HCT116 (cell line): ENCODE data around the gene LPXN. TPM values are rescaled to one million over a fixed set of nuclear protein-coding genes. Genes with fewer than 3 reads are reported as not detected.

Experiments used
- ATAC-seq: fragments of 200-7000 bp; cut with Tn5 transposase; 2 replicates; pipeline ENCODE4 v1.9.1; 2020; ENCODE audit warnings: mild to moderate bottlenecking, moderate library complexity
- BruUV-seq: library from RNA; stranded (reverse); fragments of 400-500 nt; replicated peaks from 2 replicates; lab custom pipeline; 2021; lab: Mats Ljungman, UMichigan
- CTCF ChIA-PET: fragments of 300-600 bp; sonication (Branson Sonifier 250); formaldehyde crosslinking; loops from one replicate; lab custom pipeline; 2021; ENCODE audit warnings: antibody characterized with exemption; lab: Charles Lee
- POLR2A ChIA-PET: fragments of 300-600, 350-600 bp; sonication (Branson Sonifier 250); formaldehyde crosslinking; loops from one replicate; lab custom pipeline; 2021; ENCODE audit warnings: antibody characterized with exemption; lab: Charles Lee
- RAD21 ChIA-PET, 2 experiments: fragments of 300-600 bp; sonication (Branson Sonifier 250); formaldehyde crosslinking; loops; one replicate each; lab custom pipeline; 2023; ENCODE audit warnings: low total read pairs in 2 of 2; ENCODE audit not compliant: uncharacterized antibody in 2 of 2, unreplicated experiment in 2 of 2, low non-redundant PET in 1 of 2; lab: Charles Lee
- DNase-seq: peaks from one replicate; pipeline ENCODE4 v3.0.0-alpha.2; 2010; ENCODE audit warnings: low read depth, low spot score
- H2AFZ ChIP-seq: fragments of 200-600 bp; shearing (Covaris generic), sonication (generic); 2 replicates; pipeline ENCODE4 v1.6.1; 2017; ENCODE audit warnings: low read depth, mixed run types, mixed read lengths, antibody characterized with exemption, low read length; ENCODE audit not compliant: poor library complexity, severe bottlenecking
- H3K27ac ChIP-seq: 2 replicates; pipeline ENCODE4 v1.5.1; 2012; ENCODE audit warnings: low read depth, low read length
- H3K27me3 ChIP-seq: fragments of 200-600 bp; sonication (generic); 2 replicates; pipeline ENCODE4 v1.6.1; 2016; ENCODE audit warnings: mixed run types, low read length, mixed read lengths; ENCODE audit not compliant: insufficient read depth
- H3K36me3 ChIP-seq, 2 experiments: fragments of 200-500 bp in 1 of 2; fragments of 200-600 bp in 1 of 2; sonication (Bioruptor generic) in 1 of 2; sonication (generic) in 1 of 2; 2 replicates each; pipeline versions ENCODE4 v1.5.1 to v1.6.1; 2014 to 2016; ENCODE audit warnings: low read length in 2 of 2, inconsistent platforms in 1 of 2, mixed read lengths in 1 of 2, mixed run types in 1 of 2; ENCODE audit not compliant: insufficient read depth in 2 of 2, control insufficient read depth in 1 of 2
- H3K4me1 ChIP-seq, 2 experiments: fragments of 200-600 bp in 1 of 2; sonication (generic) in 1 of 2; 2 replicates each; pipeline versions ENCODE4 v1.5.1 to v1.6.1; 2012 to 2017; ENCODE audit warnings: low read length in 2 of 2, inconsistent platforms in 1 of 2, mild to moderate bottlenecking in 1 of 2, mixed read lengths in 1 of 2, mixed run types in 1 of 2, moderate library complexity in 1 of 2; ENCODE audit not compliant: insufficient read depth in 2 of 2, control insufficient read depth in 1 of 2
- H3K4me2 ChIP-seq: fragments of 200-600 bp; sonication (generic); 2 replicates; pipeline ENCODE4 v1.6.1; 2017; ENCODE audit warnings: mixed run types, low read length, mixed read lengths
- H3K4me3 ChIP-seq, 2 experiments: fragments of 200-600 bp in 1 of 2; sonication (generic) in 1 of 2; replicated peaks in 1 of 2; 2 replicates each; pipeline ENCODE4 v1.5.1; 2011 to 2016; ENCODE audit warnings: low read length in 2 of 2, control low read depth in 1 of 2, low read depth in 1 of 2, mild to moderate bottlenecking in 1 of 2, mixed read lengths in 1 of 2, mixed run types in 1 of 2
- H3K79me2 ChIP-seq: fragments of 200-600 bp; sonication (generic); 2 replicates; pipeline ENCODE4 v1.6.1; 2017; ENCODE audit warnings: mild to moderate bottlenecking, mixed run types, low read length, moderate library complexity, mixed read lengths; ENCODE audit not compliant: insufficient read depth
- H3K9ac ChIP-seq: fragments of 200-600 bp; sonication (generic); 2 replicates; pipeline ENCODE4 v1.6.1; 2016; ENCODE audit warnings: low read length, mixed read lengths
- H3K9me2 ChIP-seq: fragments of 200-600 bp; sonication (generic), shearing (Covaris generic); 2 replicates; pipeline ENCODE4 v1.6.1; 2017; ENCODE audit warnings: mixed run types, mild to moderate bottlenecking, moderate library complexity; ENCODE audit not compliant: insufficient read depth
- H3K9me3 ChIP-seq, 2 experiments: fragments of 200-500 bp in 1 of 2; fragments of 200-600 bp in 1 of 2; sonication (Bioruptor generic) in 1 of 2; sonication (generic) in 1 of 2; 2 replicates each; pipeline ENCODE4 v1.6.1; 2014 to 2017; ENCODE audit warnings: low read length in 2 of 2, mixed read lengths in 2 of 2, inconsistent platforms in 1 of 2, low read depth in 1 of 2, mild to moderate bottlenecking in 1 of 2, mixed run types in 1 of 2, moderate library complexity in 1 of 2; ENCODE audit not compliant: control insufficient read depth in 1 of 2, insufficient read depth in 1 of 2
- H4K20me1 ChIP-seq: fragments of 200-600 bp; sonication (generic), shearing (Covaris generic); 2 replicates; pipeline ENCODE4 v1.6.1; 2017; ENCODE audit warnings: mixed run types, mild to moderate bottlenecking, moderate library complexity; ENCODE audit not compliant: insufficient read depth
- CBX3 ChIP-seq: IDR thresholded peaks from 2 replicates; pipeline ENCODE4 v1.6.1; 2012; ENCODE audit warnings: low read depth
- CEBPB ChIP-seq: IDR thresholded peaks from 2 replicates; pipeline ENCODE4 v1.6.1; 2012; ENCODE audit warnings: low read depth
- EGR1 ChIP-seq: IDR thresholded peaks from 2 replicates; pipeline ENCODE4 v1.6.1; 2012; ENCODE audit warnings: low read depth
- ELF1 ChIP-seq: IDR thresholded peaks from 2 replicates; pipeline ENCODE4 v1.6.1; 2012; ENCODE audit warnings: low read depth, borderline replicate concordance
- EZH2phosphoT487 ChIP-seq: fragments of 200-600 bp; IDR thresholded peaks from 2 replicates; pipeline ENCODE4 v1.6.1; 2018; ENCODE audit warnings: antibody characterized with exemption, borderline replicate concordance
- POLR2A ChIP-seq: IDR thresholded peaks from 2 replicates; pipeline ENCODE4 v1.7.0; 2011; ENCODE audit warnings: borderline replicate concordance; ENCODE audit not compliant: insufficient read depth, insufficient read length; ENCODE audit errors: extremely low read depth
- RAD21 ChIP-seq: IDR thresholded peaks from 2 replicates; pipeline ENCODE4 v1.6.1; 2012; ENCODE audit warnings: low read depth, mild to moderate bottlenecking
- TCF7L2 ChIP-seq: IDR thresholded peaks from 2 replicates; pipeline ENCODE4 v1.7.0; 2011; ENCODE audit warnings: borderline replicate concordance, inconsistent platforms; ENCODE audit not compliant: insufficient read depth, insufficient read length; ENCODE audit errors: extremely low read depth
- ZFX ChIP-seq: fragments of 450-650 bp; IDR thresholded peaks from 2 replicates; pipeline ENCODE4 v1.6.1; 2017
- intact Hi-C: fragments of 100-400 bp; cut with micrococcal nuclease; formaldehyde crosslinking; loops from 2 replicates; pipeline ENCODE4 v1.10.0; 2022
- total RNA-seq: library from RNA; stranded (reverse); gene quantifications from one replicate; pipeline ENCODE4 v1.2.1, GENCODE V29; 2021; ENCODE audit not compliant: unreplicated experiment
- TF ChIP-seq, protein P1 (sequence below): IDR thresholded peaks from 2 replicates; pipeline ENCODE4 v1.6.1; 2011; ENCODE audit warnings: mild to moderate bottlenecking, low read length, moderate library complexity; ENCODE audit not compliant: insufficient replicate concordance; ENCODE audit errors: extremely low read depth
- TF ChIP-seq, protein P2 (sequence below): IDR thresholded peaks from 2 replicates; pipeline ENCODE4 v1.6.1; 2012
- TF ChIP-seq, protein P3 (sequence below): IDR thresholded peaks from 2 replicates; pipeline ENCODE4 v1.6.1; 2012

The LPXN gene
- total RNA-seq, 1 experiment from 2014 or later = 3.6 TPM

DNA sequence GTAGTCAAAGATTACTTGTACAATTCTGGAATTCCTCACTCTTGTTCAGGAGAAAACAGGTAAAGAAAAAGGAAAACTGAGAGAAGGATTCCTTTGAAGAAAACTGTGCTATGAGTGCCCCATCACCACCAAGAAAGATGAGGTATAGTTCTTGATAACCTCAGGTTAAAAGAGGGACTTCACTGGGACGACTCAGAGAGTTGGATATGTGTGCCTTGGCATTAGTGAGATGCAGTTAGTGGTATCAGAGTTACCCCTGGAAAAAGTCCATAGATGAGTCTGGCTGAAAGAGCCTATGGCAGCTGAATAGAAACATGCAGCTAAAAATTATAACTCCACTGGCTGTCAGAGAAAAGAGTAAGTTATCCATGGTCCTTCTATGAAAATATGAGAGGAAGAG lies 28.8 kb downstream of the LPXN start:
- DNase-seq (no peak), ATAC-seq (no peak)
- H3K4me3 ChIP-seq = no peak overlapping the region
- CTCF ChIA-PET = no interaction called here
- H3K9me3 ChIP-seq = no peaks in the 10 kb centered on the region
- no TSS peak for BruUV-seq
- H3K27me3 ChIP-seq = no peaks in the 10 kb centered on the region
- H3K27ac ChIP-seq = no peak overlapping the region
- POLR2A ChIA-PET = no interaction called here
- H3K9me2 ChIP-seq = no peaks in the 10 kb centered on the region
- no peak overlapping the region for H2AFZ ChIP-seq
- RAD21 ChIA-PET = no interaction called here
- TF ChIP-seq, protein P1, sequence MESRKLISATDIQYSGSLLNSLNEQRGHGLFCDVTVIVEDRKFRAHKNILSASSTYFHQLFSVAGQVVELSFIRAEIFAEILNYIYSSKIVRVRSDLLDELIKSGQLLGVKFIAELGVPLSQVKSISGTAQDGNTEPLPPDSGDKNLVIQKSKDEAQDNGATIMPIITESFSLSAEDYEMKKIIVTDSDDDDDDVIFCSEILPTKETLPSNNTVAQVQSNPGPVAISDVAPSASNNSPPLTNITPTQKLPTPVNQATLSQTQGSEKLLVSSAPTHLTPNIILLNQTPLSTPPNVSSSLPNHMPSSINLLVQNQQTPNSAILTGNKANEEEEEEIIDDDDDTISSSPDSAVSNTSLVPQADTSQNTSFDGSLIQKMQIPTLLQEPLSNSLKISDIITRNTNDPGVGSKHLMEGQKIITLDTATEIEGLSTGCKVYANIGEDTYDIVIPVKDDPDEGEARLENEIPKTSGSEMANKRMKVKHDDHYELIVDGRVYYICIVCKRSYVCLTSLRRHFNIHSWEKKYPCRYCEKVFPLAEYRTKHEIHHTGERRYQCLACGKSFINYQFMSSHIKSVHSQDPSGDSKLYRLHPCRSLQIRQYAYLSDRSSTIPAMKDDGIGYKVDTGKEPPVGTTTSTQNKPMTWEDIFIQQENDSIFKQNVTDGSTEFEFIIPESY = no peak
- TF ChIP-seq TCF7L2 = no peak
- no peak for TF ChIP-seq CEBPB
- TF ChIP-seq CBX3 = no peak
- TF ChIP-seq EGR1 = no peak
- TF ChIP-seq, protein P2, sequence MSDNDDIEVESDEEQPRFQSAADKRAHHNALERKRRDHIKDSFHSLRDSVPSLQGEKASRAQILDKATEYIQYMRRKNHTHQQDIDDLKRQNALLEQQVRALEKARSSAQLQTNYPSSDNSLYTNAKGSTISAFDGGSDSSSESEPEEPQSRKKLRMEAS = no peak
- no peak for TF ChIP-seq EZH2phosphoT487
- TF ChIP-seq ZFX = no peak
- H3K79me2 ChIP-seq = no peaks in the 10 kb centered on the region
- no peak overlapping the region for H3K4me2 ChIP-seq
- no peak overlapping the region for H3K9ac ChIP-seq
- H3K4me1 ChIP-seq = no peaks in the 10 kb centered on the region
- intact Hi-C loops = no loop called here
- H3K36me3 ChIP-seq = no peaks in the 10 kb centered on the region
- no peaks in the 10 kb centered on the region for H4K20me1 ChIP-seq

DNA sequence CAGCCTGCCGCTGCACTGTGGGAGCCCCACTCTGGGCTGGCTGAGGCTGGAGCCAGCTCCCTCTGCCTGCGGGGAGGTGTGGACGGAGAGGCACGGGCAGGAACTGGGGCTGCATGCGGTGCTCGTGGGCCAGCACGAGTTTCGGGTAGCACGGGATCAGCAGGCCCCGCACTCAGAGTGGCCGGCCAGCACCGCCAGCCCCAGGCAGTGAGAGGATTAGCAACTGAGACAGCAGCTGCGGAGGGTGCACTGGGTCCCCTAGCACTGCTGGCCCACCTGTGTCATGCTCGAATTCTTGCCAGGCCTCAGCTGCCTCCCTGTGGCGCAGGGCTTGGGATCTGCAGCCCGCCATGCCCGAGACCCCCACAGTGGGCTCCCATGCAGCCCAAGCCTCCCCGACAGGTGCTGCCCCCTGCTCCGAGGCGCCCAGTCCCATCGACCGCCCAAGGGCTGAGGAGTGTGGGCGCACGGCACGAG lies 43.8 kb downstream of the LPXN start:
- Histone ChIP-seq H4K20me1 (no peaks in the 10 kb centered on the region), H3K4me3 (no peak overlapping the region), H3K79me2 (no peaks in the 10 kb centered on the region), H3K36me3 (no peaks in the 10 kb centered on the region), H3K27me3 (no peaks in the 10 kb centered on the region), H3K27ac (no peak overlapping the region), H2AFZ (no peak overlapping the region), H3K9me2 (no peaks in the 10 kb centered on the region), H3K4me1 (no peaks in the 10 kb centered on the region), H3K9me3 (no peaks in the 10 kb centered on the region), H3K4me2 (no peak overlapping the region), H3K9ac (no peak overlapping the region)
- RAD21 ChIA-PET = no interaction called here
- BruUV-seq = no TSS peak
- TF ChIP-seq EZH2phosphoT487 (no peak), RAD21 (no peak), POLR2A (no peak), ELF1 (no peak), EGR1 (no peak)
- TF ChIP-seq, protein P3, sequence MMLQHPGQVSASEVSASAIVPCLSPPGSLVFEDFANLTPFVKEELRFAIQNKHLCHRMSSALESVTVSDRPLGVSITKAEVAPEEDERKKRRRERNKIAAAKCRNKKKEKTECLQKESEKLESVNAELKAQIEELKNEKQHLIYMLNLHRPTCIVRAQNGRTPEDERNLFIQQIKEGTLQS = no peak
- no peak for ATAC-seq
- POLR2A ChIA-PET = no interaction called here
- no peak for DNase-seq
- CTCF ChIA-PET = no interaction called here
- intact Hi-C loops = no loop called here
